Left forelimb (tissue), 1 donor: ENCODE measurements around the gene SPRR2E.
"Not testable (repeated sequence)": the region's sequence is repeated elsewhere in the genome, so short reads cannot be mapped to it uniquely, and the experiment has no call there.

ENCODE experiments used
- DNase-seq: peaks from one replicate; pipeline ENCODE4 v3.0.0-alpha.2; 2018; ENCODE audit warnings: low spot score

Gene SPRR2E

GRCh38 chr1:153058826-153059784 lies 35.2 kb downstream of the SPRR2E start:
- DNase-seq, result no peak

DNA sequence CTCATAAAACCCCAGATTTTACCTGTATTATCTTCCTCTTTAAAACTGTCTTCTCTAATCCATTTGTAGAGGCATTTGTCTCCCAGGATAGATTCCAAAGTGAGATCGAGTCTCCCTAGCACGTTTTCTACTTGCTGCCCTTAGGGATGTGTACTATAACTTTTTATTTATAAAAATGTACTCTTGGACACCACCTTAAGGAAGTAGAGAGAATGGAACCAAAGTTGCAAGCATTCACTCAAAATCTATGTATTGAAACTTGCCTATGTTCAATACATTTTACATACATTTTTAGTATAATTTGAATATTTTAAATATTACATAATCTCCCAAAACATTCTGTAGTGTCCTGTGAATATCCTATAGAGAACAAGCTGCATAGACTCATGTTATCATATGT lies 36.2 kb downstream of the SPRR2E start:
- no peak for DNase-seq

DNA sequence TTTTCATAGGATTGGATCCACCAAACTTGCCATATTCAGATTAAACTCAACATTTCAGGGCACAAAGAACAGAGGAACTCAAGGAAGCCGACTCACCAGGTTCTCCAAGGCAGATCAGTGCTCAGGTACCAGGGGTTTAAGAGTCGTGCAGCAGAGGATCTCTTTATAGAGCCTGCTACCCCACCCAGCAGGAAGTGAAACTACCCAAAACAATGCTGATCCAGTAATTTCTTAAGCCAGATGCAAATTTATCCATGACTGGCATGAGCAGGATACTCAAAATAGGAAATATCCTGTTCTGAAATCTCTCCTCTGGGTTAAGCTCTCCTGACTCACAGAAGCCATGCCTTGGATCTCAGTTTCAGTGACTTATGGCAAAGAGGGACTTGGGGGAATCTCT lies 37.0 kb downstream of the SPRR2E start, which contains the start of gene SPRR2A:
TSS of gene SPRR2A (minus strand) at position 138 of the 400 bp plus-strand sequence. CDS start 777 bp downstream, outside the sequence.
- no peak for DNase-seq

DNA sequence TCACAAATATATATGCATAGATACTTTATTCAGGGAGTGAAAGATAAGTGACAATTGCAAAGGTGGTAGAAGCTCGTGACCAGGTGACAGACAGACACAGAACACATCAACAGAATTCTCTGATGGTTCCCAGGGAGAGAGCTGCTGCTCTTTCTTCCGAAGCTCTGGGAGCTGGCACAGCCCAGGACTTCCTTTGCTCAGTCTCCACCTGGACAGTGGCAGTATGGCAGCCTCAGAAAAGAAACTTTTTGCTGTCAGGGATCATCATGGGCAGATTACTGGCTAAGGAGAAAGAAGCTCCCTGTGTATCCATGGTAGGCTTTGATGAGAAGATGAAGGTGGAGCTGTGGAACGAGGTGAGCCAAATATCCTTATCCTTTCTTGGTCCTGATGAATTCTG lies 38.2 kb downstream of the SPRR2E start:
- DNase-seq, result not testable (repeated sequence)

- no peak for DNase-seq
Measured at GRCh38 chr1:153049211-153049610, 45.1 kb downstream of the SPRR2E start.
